Measurements from ENCODE around the gene CHSY3. TPM values are rescaled to one million over a fixed set of nuclear protein-coding genes. Genes with fewer than 3 reads are reported as not detected.
"Not testable (repeated sequence)": the region's sequence is repeated elsewhere in the genome, so short reads cannot be mapped to it uniquely, and the experiment has no call there.

The CHSY3 gene
- total RNA-seq, 1 donor, result 0.10 TPM

DNA sequence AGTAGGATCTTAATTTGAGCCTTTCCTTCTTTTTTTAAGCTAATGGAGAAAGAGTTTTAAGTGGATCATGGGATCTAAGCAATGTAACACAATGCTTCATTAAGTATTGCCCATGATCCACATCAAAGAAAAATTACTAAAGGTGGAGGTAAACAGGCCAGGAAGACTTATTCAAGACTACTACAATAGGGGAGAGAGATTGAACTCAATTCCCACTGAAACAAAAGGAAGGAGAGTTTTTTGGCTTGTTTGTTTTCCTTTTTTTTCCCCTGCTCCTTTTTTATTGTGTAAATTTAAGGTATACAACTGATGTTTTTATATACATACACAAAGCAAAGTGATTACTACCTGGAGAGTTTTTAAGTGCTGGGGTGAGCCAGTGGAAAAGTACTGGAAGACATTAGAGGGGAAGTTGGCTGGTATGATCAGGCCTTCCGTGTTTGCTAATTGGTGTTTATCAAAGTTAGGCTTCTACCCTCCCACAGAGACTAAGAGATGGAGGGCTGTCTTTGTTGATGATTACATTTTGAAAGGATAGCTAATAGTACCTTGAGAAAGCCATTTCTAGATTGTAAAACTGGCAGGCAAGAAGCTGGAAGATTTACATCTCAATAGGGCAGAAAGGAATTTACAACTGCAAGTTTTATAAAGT is 262.7 kb downstream of the CHSY3 start:
- Histone ChIP-seq H3K9me3 (ENCODE audit: low read depth, low read length) (no peaks in the 10 kb centered on the region), H3K27me3 (ENCODE audit: insufficient read depth, low read length) (no peaks in the 10 kb centered on the region), H3K4me3 (ENCODE audit: low read length) (no peak overlapping the region), H3K4me1 (ENCODE audit: insufficient read depth, low read length) (no peaks in the 10 kb centered on the region)

- Histone ChIP-seq H3K27me3 (ENCODE audit: insufficient read depth, low read length) (no peaks in the 10 kb centered on the region), H3K9me3 (ENCODE audit: low read depth, low read length) (no peaks in the 10 kb centered on the region), H3K4me1 (ENCODE audit: insufficient read depth, low read length) (no peaks in the 10 kb centered on the region), H3K4me3 (ENCODE audit: low read length) (no peak overlapping the region)
Measured at GRCh38 chr5:130168211-130168610, 263.9 kb downstream of the CHSY3 start.

DNA sequence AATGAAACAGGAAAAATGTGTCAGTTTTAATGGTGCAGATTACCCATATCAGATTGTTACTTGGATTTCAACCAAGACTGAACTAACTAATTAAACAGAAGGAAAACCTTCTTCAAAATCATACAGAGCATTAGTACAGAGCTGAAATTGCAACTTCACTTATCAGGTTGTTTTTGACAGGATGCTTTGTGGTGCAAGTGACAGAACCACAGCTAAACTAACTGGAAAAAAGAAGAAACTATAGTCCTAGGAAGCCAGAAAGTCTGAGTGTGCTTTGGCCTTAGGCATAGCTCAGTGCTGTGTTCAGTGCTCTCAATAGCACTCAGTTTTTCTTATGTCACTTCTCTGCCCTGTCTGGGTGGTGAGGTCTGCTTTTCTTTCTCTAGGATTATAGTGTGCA is 267.4 kb downstream of the CHSY3 start:
- Histone ChIP-seq H3K4me3 (ENCODE audit: low read length) (no peak overlapping the region), H3K4me1 (ENCODE audit: insufficient read depth, low read length) (no peaks in the 10 kb centered on the region), H3K27me3 (ENCODE audit: insufficient read depth, low read length) (no peaks in the 10 kb centered on the region), H3K9me3 (ENCODE audit: low read depth, low read length) (no peaks in the 10 kb centered on the region)

- no peaks in the 10 kb centered on the region for H3K4me1 ChIP-seq (ENCODE audit: insufficient read depth, low read length)
- no peak overlapping the region for H3K4me3 ChIP-seq (ENCODE audit: low read length)
- no peaks in the 10 kb centered on the region for H3K9me3 ChIP-seq (ENCODE audit: low read depth, low read length)
- H3K27me3 ChIP-seq (ENCODE audit: insufficient read depth, low read length), result no peaks in the 10 kb centered on the region
Measured at GRCh38 chr5:130183115-130183514, 278.9 kb downstream of the CHSY3 start.

DNA sequence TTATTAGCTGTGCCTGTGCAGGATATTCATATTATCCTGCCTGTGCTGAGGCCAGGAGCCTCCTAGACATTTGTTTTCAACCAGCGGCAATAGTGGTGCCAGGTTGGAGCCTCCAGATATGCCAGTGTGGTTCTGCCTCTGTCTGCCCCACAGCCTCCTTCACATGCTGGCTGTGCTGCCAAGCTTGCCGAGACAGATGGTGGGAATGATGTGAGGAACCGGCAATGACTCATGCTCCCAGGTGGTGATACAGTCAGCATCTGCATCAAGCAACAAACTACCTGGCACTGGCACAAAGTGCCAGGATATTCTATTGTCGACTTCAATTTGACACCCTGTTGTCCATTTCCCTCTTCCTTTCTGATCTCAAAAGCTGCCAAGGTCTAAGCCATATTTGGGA is 285.7 kb downstream of the CHSY3 start:
- Histone ChIP-seq H3K27me3 (ENCODE audit: insufficient read depth, low read length) (no peaks in the 10 kb centered on the region), H3K9me3 (ENCODE audit: low read depth, low read length) (no peaks in the 10 kb centered on the region), H3K4me1 (ENCODE audit: insufficient read depth, low read length) (no peaks in the 10 kb centered on the region), H3K4me3 (ENCODE audit: low read length) (no peak overlapping the region)

DNA sequence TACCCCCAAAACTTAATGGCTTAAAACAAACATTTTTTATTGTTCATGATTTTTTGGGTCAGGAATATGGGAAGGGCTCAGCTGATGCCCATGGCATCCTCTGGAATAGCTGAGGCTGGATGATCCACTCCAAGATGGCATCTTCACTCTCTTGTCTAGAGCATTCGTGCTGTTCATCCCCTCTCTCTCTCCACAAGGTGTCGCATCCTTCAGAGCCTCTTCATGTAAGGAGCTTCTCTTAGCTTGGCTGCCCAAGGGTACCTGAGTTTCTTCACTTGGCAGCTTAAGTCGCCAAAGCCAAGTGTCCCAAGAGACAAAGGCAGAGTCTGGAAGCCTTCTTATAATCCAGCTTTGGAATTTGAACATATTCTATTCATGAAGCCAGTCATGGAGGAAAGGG is 294.7 kb downstream of the CHSY3 start:
- H3K4me3 ChIP-seq (ENCODE audit: low read length), result no peak overlapping the region
- no peaks in the 10 kb centered on the region for H3K27me3 ChIP-seq (ENCODE audit: insufficient read depth, low read length)
- no peaks in the 10 kb centered on the region for H3K4me1 ChIP-seq (ENCODE audit: insufficient read depth, low read length)
- H3K9me3 ChIP-seq (ENCODE audit: low read depth, low read length), result no peaks in the 10 kb centered on the region

DNA sequence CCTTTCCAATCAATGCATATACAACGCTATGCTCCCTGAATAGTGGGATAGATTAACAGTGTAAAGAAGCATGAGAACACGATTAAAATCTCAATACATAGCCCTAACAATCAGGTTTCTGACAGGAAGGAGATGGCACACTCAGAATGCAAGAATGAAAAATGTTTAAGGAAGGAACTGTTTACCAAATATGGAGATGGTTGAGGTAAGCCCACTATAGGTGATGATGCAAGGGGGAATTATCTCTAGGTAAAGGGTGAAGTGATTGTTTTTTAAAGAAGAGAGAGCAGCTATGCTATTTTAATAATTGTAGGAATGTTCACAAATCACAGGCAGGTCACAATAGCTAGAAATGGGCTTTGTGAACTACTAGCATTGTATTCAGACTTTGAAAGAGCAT is 302.4 kb downstream of the CHSY3 start:
- Histone ChIP-seq H3K9me3 (ENCODE audit: low read depth, low read length) (no peaks in the 10 kb centered on the region), H3K4me1 (ENCODE audit: insufficient read depth, low read length) (no peaks in the 10 kb centered on the region), H3K27me3 (ENCODE audit: insufficient read depth, low read length) (no peaks in the 10 kb centered on the region), H3K4me3 (ENCODE audit: low read length) (no peak overlapping the region)

DNA sequence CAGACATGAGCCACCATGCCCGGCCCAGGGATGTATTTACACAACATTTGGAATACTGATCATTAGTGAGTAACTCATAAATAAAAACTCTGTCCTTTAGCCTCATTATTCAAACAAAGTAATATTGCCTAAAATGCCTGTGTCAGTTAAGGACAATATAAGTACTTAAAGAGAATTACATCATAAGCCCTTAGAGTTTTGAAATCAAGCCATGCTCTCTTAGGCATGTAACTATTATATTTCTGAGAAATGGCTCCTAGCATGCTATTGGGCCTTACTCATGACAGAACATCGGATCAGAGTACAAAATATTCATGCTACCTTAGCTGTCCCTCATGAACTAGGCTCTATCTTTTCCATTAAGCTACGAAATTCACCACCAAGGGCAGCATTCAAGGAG is 309.3 kb downstream of the CHSY3 start:
- Histone ChIP-seq H3K27me3 (ENCODE audit: insufficient read depth, low read length) (no peaks in the 10 kb centered on the region), H3K9me3 (ENCODE audit: low read depth, low read length) (no peaks in the 10 kb centered on the region), H3K4me3 (ENCODE audit: low read length) (no peak overlapping the region), H3K4me1 (ENCODE audit: insufficient read depth, low read length) (no peaks in the 10 kb centered on the region)

- H3K4me1 ChIP-seq (ENCODE audit: insufficient read depth, low read length), result no peaks in the 10 kb centered on the region
- no peaks in the 10 kb centered on the region for H3K9me3 ChIP-seq (ENCODE audit: low read depth, low read length)
- no peaks in the 10 kb centered on the region for H3K27me3 ChIP-seq (ENCODE audit: insufficient read depth, low read length)
- H3K4me3 ChIP-seq (ENCODE audit: low read length), result no peak overlapping the region
Measured at GRCh38 chr5:130216286-130216685, 312.0 kb downstream of the CHSY3 start.

DNA sequence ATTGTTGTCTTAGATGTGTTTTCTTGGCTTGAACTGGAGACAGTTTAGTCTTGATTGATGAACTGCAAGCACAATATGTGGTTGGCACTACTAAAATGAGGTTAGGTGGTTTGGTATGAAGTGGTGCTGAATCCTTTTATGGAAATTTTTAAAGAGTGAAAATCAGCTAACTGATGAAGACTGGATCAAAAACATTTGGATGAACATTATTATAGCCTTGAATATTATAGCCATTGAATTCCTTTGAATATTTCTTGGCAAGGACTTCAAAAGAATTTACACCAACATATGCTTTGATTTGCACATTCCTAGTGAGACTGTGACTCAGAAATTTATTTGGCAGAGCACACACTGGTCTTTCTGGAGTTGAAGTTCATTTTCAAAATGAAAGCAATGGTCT is 318.3 kb downstream of the CHSY3 start:
- no peaks in the 10 kb centered on the region for H3K4me1 ChIP-seq (ENCODE audit: insufficient read depth, low read length)
- no peaks in the 10 kb centered on the region for H3K27me3 ChIP-seq (ENCODE audit: insufficient read depth, low read length)
- no peaks in the 10 kb centered on the region for H3K9me3 ChIP-seq (ENCODE audit: low read depth, low read length)
- H3K4me3 ChIP-seq (ENCODE audit: low read length), result no peak overlapping the region

DNA sequence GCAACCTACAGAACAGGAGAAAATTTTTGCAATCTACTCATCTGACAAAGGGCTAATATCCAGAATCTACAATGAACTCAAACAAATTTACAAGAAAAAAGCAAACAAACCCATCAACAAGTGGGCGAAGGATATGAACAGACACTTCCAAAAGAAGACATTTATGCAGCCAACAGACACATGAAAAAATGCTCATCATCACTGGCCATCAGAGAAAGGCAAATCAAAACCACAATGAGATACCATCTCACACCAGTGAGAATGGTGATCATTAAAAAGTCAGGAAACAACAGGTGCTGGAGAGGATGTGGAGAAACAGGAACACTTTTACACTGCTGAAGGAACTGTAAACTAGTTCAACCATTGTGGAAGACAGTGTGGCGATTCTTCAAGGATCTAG is 322.3 kb downstream of the CHSY3 start:
- H3K27me3 ChIP-seq (ENCODE audit: insufficient read depth, low read length); H3K9me3 ChIP-seq (ENCODE audit: low read depth, low read length); H3K4me1 ChIP-seq (ENCODE audit: insufficient read depth, low read length); H3K4me3 ChIP-seq (ENCODE audit: low read length): not testable (repeated sequence)

DNA sequence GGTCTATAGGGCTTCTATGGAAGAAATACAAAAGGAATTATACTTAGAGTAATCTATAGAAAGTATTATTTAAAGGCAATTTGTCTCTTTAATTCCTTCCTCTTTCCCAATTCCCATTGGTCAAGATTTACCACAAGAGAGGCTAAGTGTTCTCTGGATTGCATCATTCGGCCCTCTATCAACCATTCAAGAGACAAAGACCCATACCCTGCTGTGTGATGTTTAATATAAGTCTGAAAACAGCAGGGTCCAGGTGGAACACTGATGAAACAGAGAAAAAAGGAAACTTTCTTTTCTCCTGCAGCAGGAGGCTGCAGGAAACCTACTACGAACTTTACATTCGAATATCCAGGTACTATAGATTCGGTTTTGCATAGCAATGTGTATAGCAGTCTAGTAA is 323.4 kb downstream of the CHSY3 start:
- Histone ChIP-seq H3K27me3 (ENCODE audit: insufficient read depth, low read length) (no peaks in the 10 kb centered on the region), H3K9me3 (ENCODE audit: low read depth, low read length) (no peaks in the 10 kb centered on the region), H3K4me3 (ENCODE audit: low read length) (no peak overlapping the region), H3K4me1 (ENCODE audit: insufficient read depth, low read length) (no peaks in the 10 kb centered on the region)

DNA sequence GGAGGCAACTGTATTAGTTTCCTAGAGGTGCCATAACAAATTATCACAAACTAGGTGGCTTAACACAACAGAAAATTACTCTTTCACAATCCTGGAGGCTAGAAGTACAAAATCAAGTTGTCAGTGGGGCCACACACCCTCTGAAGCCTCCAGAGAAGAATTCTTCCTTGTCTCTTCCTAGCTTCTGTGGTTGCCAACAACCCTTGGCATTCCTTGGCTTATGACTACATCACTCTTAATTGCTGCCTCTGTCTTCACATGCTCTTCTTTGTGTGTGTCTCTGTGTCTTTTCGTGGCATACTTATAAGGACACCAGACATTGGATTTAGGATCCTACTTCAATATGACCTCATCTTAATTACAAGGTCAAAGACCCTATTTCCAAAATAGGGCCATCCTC is 327.5 kb downstream of the CHSY3 start:
- Histone ChIP-seq H3K27me3 (ENCODE audit: insufficient read depth, low read length) (no peaks in the 10 kb centered on the region), H3K9me3 (ENCODE audit: low read depth, low read length) (no peaks in the 10 kb centered on the region), H3K4me3 (ENCODE audit: low read length) (no peak overlapping the region), H3K4me1 (ENCODE audit: insufficient read depth, low read length) (no peaks in the 10 kb centered on the region)

DNA sequence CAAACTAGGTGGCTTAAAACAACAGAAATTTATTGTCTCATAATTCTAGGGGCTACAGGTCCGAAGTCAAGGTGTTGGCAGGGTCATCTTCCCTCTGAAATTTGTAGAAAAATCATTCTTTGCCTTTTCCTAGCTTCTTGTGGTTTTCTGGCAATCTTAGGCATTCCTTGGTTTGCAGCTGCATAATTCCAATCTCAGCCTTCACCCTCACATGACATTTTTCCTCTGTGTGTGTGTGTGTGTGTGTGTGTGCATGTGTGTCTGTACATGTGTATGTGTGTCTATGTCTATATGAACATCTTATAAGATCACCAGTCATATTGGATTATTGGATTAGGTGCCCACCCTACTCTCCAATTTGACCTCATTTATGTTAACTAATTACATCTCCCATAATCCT is 330.6 kb downstream of the CHSY3 start:
- Histone ChIP-seq H3K9me3 (ENCODE audit: low read depth, low read length) (no peaks in the 10 kb centered on the region), H3K4me3 (ENCODE audit: low read length) (no peak overlapping the region), H3K27me3 (ENCODE audit: insufficient read depth, low read length) (no peaks in the 10 kb centered on the region), H3K4me1 (ENCODE audit: insufficient read depth, low read length) (no peaks in the 10 kb centered on the region)
